Measurements from ENCODE around the gene IRX4. TPM values are rescaled to one million over a fixed set of nuclear protein-coding genes. Genes with fewer than 3 reads are reported as not detected.
"Not testable (repeated sequence)": the region's sequence is repeated elsewhere in the genome, so short reads cannot be mapped to it uniquely, and the experiment has no call there.

The IRX4 gene
- total RNA-seq, 1 donor from 2014 or later, result 0.92 TPM

- no peak for TF ChIP-seq CTCF (IDR thresholded peaks at IDR 0.05; ENCODE audit: insufficient read depth, low read length, poor library complexity, severe bottlenecking)
- H3K36me3 ChIP-seq (ENCODE audit: control insufficient read depth, insufficient read depth, low read length), result no peaks in the 10 kb centered on the region
Observed at GRCh38 chr5:1871441-1871840, 11.3 kb downstream of the IRX4 start.

DNA sequence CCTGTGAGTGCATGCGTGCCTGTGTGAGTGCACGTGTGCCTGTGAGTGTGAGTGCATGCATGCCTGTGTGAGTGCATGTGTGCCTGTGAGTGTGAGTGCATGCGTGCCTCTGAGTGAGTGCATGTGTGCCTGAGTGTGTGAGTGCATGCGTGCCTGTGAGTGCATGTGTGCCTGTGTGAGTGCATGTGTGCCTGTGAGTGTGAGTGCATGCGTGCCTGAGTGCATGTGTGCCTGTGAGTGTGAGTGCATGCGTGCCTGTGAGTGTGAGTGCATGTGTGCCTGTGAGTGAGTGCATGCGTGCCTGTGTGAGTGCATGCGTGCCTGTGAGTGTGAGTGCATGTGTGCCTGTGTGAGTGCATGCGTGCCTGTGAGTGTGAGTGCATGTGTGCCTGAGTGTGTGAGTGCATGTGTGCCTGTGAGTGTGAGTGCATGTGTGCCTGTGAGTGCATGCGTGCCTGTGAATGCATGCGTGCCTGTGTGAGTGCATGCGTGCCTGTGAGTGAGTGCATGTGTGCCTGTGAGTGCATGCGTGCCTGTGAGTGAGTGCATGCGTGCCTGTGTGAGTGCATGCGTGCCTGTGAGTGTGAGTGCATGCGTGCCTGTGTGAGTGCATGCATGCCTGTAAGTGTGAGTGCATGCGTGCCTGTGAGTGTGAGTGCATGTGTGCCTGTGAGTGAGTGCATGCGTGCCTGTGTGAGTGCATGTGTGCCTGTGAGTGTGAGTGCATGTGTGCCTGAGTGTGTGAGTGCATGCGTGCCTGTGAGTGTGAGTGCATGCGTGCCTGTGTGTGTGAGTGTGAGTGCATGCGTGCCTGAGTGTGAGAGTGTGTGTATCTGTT is 12.1 kb downstream of the IRX4 start:
- not testable (repeated sequence) for H3K36me3 ChIP-seq (ENCODE audit: control insufficient read depth, insufficient read depth, low read length); H3K4me3 ChIP-seq (ENCODE audit: low read depth, low read length); DNase-seq (ENCODE audit: low read depth)
- H3K27me3 ChIP-seq (ENCODE audit: control insufficient read depth, insufficient read depth, low read length), result peaks cover 62% of the 10 kb centered on the region

More at GRCh38 chr5:1871441-1871840, 11.3 kb downstream of the IRX4 start:
- Histone ChIP-seq H3K27me3 (ENCODE audit: control insufficient read depth, insufficient read depth, low read length) (peaks cover 67% of the 10 kb centered on the region), H3K4me3 (ENCODE audit: low read depth, low read length) (no peak overlapping the region)
- no peak for DNase-seq (ENCODE audit: low read depth)

DNA sequence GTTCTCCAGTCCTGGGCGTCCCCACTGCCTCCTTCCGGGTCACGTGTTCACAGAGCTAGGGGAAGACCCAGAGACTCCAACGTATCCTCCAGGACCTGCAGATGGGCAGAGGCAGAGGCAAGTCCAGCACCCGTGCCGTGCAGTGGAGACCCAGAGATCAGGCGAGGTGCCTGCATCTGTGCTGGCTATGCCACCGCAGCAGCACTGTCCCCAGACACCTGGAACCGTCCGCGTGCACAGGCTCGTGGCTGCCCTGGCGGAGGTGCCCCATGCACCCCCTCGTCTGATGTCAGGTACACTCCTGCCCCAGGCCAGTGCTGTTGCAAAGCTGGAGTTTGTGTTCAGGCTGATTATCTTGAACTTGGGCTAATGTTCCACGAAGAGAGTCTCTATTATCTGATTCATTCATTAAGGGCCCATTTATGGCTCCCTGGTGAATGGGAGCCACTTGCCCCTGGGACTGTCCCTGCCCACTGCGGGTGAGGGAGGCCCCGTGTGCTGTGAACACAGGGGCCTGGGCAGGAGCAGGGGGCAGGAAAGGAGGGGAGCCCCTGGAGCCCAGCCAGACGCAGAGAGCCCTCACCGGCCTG is 13.7 kb downstream of the IRX4 start:
- H3K36me3 ChIP-seq (ENCODE audit: control insufficient read depth, insufficient read depth, low read length), result no peaks in the 10 kb centered on the region
- TF ChIP-seq CTCF (IDR thresholded peaks at IDR 0.05; ENCODE audit: insufficient read depth, low read length, poor library complexity, severe bottlenecking), result no peak
- peaks cover 55% of the 10 kb centered on the region for H3K27me3 ChIP-seq (ENCODE audit: control insufficient read depth, insufficient read depth, low read length)
- no peak overlapping the region for H3K4me3 ChIP-seq (ENCODE audit: low read depth, low read length)
- no peak for DNase-seq (ENCODE audit: low read depth)

DNA sequence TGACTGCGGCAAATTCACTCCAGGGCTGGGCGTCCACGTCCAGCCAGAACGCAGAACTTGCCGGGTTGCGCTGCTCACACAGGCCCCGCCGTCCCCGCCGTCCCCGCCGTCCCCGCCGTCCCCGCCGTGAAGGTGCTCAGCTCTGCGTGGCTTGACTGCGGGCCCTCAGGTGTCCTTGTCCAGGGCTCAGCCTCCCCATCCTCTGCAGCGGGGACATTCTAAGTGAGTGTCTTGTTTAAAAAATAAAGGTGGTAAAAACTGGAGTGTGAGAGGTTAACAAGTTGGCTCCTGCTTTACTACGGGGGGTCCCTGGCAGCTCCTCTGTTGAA is 14.9 kb downstream of the IRX4 start:
- Histone ChIP-seq H3K27me3 (ENCODE audit: control insufficient read depth, insufficient read depth, low read length) (peaks cover 47% of the 10 kb centered on the region), H3K36me3 (ENCODE audit: control insufficient read depth, insufficient read depth, low read length) (no peaks in the 10 kb centered on the region), H3K4me3 (ENCODE audit: low read depth, low read length) (no peak overlapping the region)
- no peak for TF ChIP-seq CTCF (IDR thresholded peaks at IDR 0.05; ENCODE audit: insufficient read depth, low read length, poor library complexity, severe bottlenecking)
- no peak for DNase-seq (ENCODE audit: low read depth)

DNA sequence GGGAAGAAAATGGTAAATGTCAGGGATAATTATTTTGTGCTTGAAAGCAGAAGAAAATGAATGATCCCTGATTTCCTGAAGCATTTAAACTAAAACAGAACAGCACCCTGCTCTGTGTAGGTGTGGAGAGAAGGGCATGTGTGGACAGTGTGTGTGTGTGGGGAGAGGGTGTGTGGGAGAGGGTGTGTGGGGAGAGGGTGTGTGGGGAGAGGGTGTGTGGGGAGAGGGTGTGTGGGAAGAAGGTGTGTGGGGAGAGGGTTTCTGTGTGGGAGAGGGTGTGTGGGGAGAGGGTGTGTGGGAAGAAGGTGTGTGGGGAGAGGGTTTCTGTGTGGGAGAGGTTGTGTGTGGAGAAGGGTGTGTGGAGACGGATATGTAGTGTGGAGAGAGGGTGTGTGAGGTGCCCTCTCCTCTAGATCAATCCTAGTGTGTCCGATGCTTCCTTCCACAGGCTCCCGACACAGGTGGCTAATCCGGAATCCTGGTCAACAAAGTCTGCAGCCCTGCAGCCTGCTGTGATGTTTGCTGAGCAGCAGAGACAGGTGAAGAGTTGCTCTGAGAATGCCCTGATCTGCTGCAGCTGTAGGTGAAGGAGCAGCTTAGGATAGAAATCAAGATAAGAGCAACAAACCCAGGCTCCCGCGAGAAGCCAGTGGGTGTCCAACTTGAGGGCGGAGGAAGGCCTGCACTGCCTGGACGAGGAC is 15.5 kb downstream of the IRX4 start:
- Histone ChIP-seq H3K4me3 (ENCODE audit: low read depth, low read length) (no peak overlapping the region), H3K36me3 (ENCODE audit: control insufficient read depth, insufficient read depth, low read length) (no peaks in the 10 kb centered on the region), H3K27me3 (ENCODE audit: control insufficient read depth, insufficient read depth, low read length) (peaks cover 42% of the 10 kb centered on the region)
- no peak for TF ChIP-seq CTCF (IDR thresholded peaks at IDR 0.05; ENCODE audit: insufficient read depth, low read length, poor library complexity, severe bottlenecking)
- DNase-seq (ENCODE audit: low read depth), result no peak

- DNase-seq (ENCODE audit: low read depth), result no peak
- no peaks in the 10 kb centered on the region for H3K36me3 ChIP-seq (ENCODE audit: control insufficient read depth, insufficient read depth, low read length)
- no peak for TF ChIP-seq CTCF (IDR thresholded peaks at IDR 0.05; ENCODE audit: insufficient read depth, low read length, poor library complexity, severe bottlenecking)
Observed at GRCh38 chr5:1865948-1866347, 16.8 kb downstream of the IRX4 start.

More at GRCh38 chr5:1865948-1866347, 16.8 kb downstream of the IRX4 start:
- Histone ChIP-seq H3K4me3 (ENCODE audit: low read depth, low read length) (no peak overlapping the region), H3K27me3 (ENCODE audit: control insufficient read depth, insufficient read depth, low read length) (peaks cover 31% of the 10 kb centered on the region)
